IPS-NIHi11 (cell line): ENCODE measurements around the gene SPDYE16.
"Not testable (repeated sequence)": the region's sequence is repeated elsewhere in the genome, so short reads cannot be mapped to it uniquely, and the experiment has no call there.

Source experiments
- DNase-seq: peaks from one replicate; pipeline ENCODE4 v3.0.0; 2012; ENCODE audit warnings: mixed read lengths, low spot score

The SPDYE16 gene

GRCh38 chr7:76504351-76505167 is 38.5 kb downstream of the SPDYE16 start:
- not testable (repeated sequence) for DNase-seq

GRCh38 chr7:76503244-76503643 is 39.9 kb downstream of the SPDYE16 start:
- not testable (repeated sequence) for DNase-seq

- DNase-seq = not testable (repeated sequence)
These were observed 40.3 kb downstream of the SPDYE16 start for GRCh38 chr7:76502836-76503235.

GRCh38 chr7:76502224-76502623 is 40.9 kb downstream of the SPDYE16 start:
- not testable (repeated sequence) for DNase-seq

GRCh38 chr7:76499924-76500241 is 43.2 kb downstream of the SPDYE16 start:
- not testable (repeated sequence) for DNase-seq

- not testable (repeated sequence) for DNase-seq
These were observed 43.7 kb downstream of the SPDYE16 start for GRCh38 chr7:76499201-76499923.

- not testable (repeated sequence) for DNase-seq
These were observed 44.4 kb downstream of the SPDYE16 start for GRCh38 chr7:76498583-76499200.

- DNase-seq = not testable (repeated sequence)
These were observed 45.0 kb downstream of the SPDYE16 start for GRCh38 chr7:76497918-76498582.

- not testable (repeated sequence) for DNase-seq
These were observed 47.4 kb downstream of the SPDYE16 start for GRCh38 chr7:76495717-76496116.

GRCh38 chr7:76492139-76492538 is 51.0 kb downstream of the SPDYE16 start:
- DNase-seq = not testable (repeated sequence)

- DNase-seq = not testable (repeated sequence)
These were observed 55.1 kb downstream of the SPDYE16 start for GRCh38 chr7:76487969-76488368.

GRCh38 chr7:76486618-76487017 is 56.5 kb downstream of the SPDYE16 start:
- not testable (repeated sequence) for DNase-seq

- not testable (repeated sequence) for DNase-seq
These were observed 57.1 kb downstream of the SPDYE16 start for GRCh38 chr7:76485822-76486610.

- DNase-seq = not testable (repeated sequence)
These were observed 58.6 kb downstream of the SPDYE16 start for GRCh38 chr7:76484456-76484855.

GRCh38 chr7:76483081-76483480 is 60.0 kb downstream of the SPDYE16 start:
- DNase-seq = not testable (repeated sequence)

GRCh38 chr7:76482660-76483059 is 60.4 kb downstream of the SPDYE16 start:
- DNase-seq = not testable (repeated sequence)
